HUES6 (cell line): ENCODE measurements around the gene SARNP.

Source experiments
- H3K27ac ChIP-seq: 2 replicates; pipeline ENCODE4 v1.7.0; 2013; ENCODE audit warnings: low read depth, mild to moderate bottlenecking, low read length, inconsistent platforms
- H3K27me3 ChIP-seq: 2 replicates; pipeline ENCODE4 v1.6.1; 2013; ENCODE audit warnings: low read length; ENCODE audit not compliant: control insufficient read depth, insufficient read depth
- H3K36me3 ChIP-seq: 2 replicates; pipeline ENCODE4 v1.6.1; 2013; ENCODE audit warnings: low read length; ENCODE audit not compliant: control insufficient read depth, insufficient read depth
- H3K4me1 ChIP-seq: 2 replicates; pipeline ENCODE4 v1.6.1; 2013; ENCODE audit warnings: low read length; ENCODE audit not compliant: control insufficient read depth, insufficient read depth
- H3K4me3 ChIP-seq: 2 replicates; pipeline ENCODE4 v1.5.1; 2013; ENCODE audit warnings: low read depth, low read length
- H3K9ac ChIP-seq: one replicate; pipeline ENCODE4 v1.6.1; 2013; ENCODE audit warnings: mild to moderate bottlenecking, low read length
- H3K9me3 ChIP-seq: 2 replicates; pipeline ENCODE4 v1.6.1; 2013; ENCODE audit warnings: low read depth, low read length; ENCODE audit not compliant: control insufficient read depth, insufficient read depth

Gene SARNP

GRCh38 chr12:55722948-55723347 is 94.6 kb downstream of the SARNP start:
- H3K4me3 ChIP-seq = no peak overlapping the region
- peaks cover 50% of the 10 kb centered on the region for H3K36me3 ChIP-seq
- no peaks in the 10 kb centered on the region for H3K27me3 ChIP-seq
- H3K27ac ChIP-seq = no peak overlapping the region
- H3K9me3 ChIP-seq = no peaks in the 10 kb centered on the region
- peaks cover 16% of the 10 kb centered on the region for H3K4me1 ChIP-seq
- no peak overlapping the region for H3K9ac ChIP-seq

GRCh38 chr12:55721601-55722213 is 95.8 kb downstream of the SARNP start:
- H3K27ac ChIP-seq = no peak overlapping the region

GRCh38 chr12:55720894-55721444 is 96.6 kb downstream of the SARNP start:
- Histone ChIP-seq H3K4me3 (no peak overlapping the region), H3K4me1 (peaks cover 19% of the 10 kb centered on the region), H3K36me3 (peaks cover 37% of the 10 kb centered on the region), H3K27me3 (no peaks in the 10 kb centered on the region), H3K9me3 (no peaks in the 10 kb centered on the region), H3K9ac (no peak overlapping the region), H3K27ac (no peak overlapping the region)

More at GRCh38 chr12:55721601-55722213, 95.8 kb downstream of the SARNP start:
- H3K4me1 ChIP-seq = peaks cover 19% of the 10 kb centered on the region
- H3K9ac ChIP-seq = no peak overlapping the region
- H3K9me3 ChIP-seq = no peaks in the 10 kb centered on the region
- H3K4me3 ChIP-seq = no peak overlapping the region
- H3K27me3 ChIP-seq = no peaks in the 10 kb centered on the region
- H3K36me3 ChIP-seq = peaks cover 44% of the 10 kb centered on the region

GRCh38 chr12:55720071-55720564 is 97.4 kb downstream of the SARNP start, which contains the start of gene RDH5:
RDH5 (plus strand) TSS chr12:55720393; CDS start chr12:55721185, 792 bp downstream.
- Histone ChIP-seq H3K9ac (no peak within 1 kb of the TSS), H3K9me3 (no peaks in the 10 kb centered on the region), H3K27me3 (no peaks in the 10 kb centered on the region), H3K36me3 (peaks cover 29% of the 10 kb centered on the region), H3K4me1 (peaks cover 24% of the 10 kb centered on the region), H3K27ac (no peak within 1 kb of the TSS), H3K4me3 (no peak within 1 kb of the TSS)

GRCh38 chr12:55719371-55719770 is 98.2 kb downstream of the SARNP start:
- H3K4me1 ChIP-seq = peaks cover 24% of the 10 kb centered on the region
- H3K27me3 ChIP-seq = no peaks in the 10 kb centered on the region
- no peak overlapping the region for H3K9ac ChIP-seq
- peaks cover 23% of the 10 kb centered on the region for H3K36me3 ChIP-seq
- H3K27ac ChIP-seq = no peak overlapping the region
- H3K4me3 ChIP-seq = no peak overlapping the region
- no peaks in the 10 kb centered on the region for H3K9me3 ChIP-seq

- Histone ChIP-seq H3K4me3 (peak overlapping the region; percentile 37; the same call in 1 of the 2 replicates), H3K36me3 (peaks cover 16% of the 10 kb centered on the region), H3K27ac (no peak overlapping the region), H3K27me3 (no peaks in the 10 kb centered on the region), H3K9me3 (no peaks in the 10 kb centered on the region), H3K9ac (peak overlapping the region; percentile 1), H3K4me1 (peaks cover 24% of the 10 kb centered on the region)
Observed at GRCh38 chr12:55718624-55719275, 98.8 kb downstream of the SARNP start.

- peaks cover 24% of the 10 kb centered on the region for H3K4me1 ChIP-seq
- peak overlapping the region; percentile 45 for H3K9ac ChIP-seq
- no peak overlapping the region for H3K27ac ChIP-seq
- peak overlapping the region; percentile 91; the same call in 1 of the 2 replicates for H3K4me3 ChIP-seq
- H3K9me3 ChIP-seq = no peaks in the 10 kb centered on the region
- peaks cover 2% of the 10 kb centered on the region; the same call in 1 of the 2 replicates for H3K27me3 ChIP-seq
- H3K36me3 ChIP-seq = 0 out of 2 replicates have a peak, but pooled peaks cover 10% of the 10 kb centered on the region
Observed at GRCh38 chr12:55718015-55718414, 99.5 kb downstream of the SARNP start.

- Histone ChIP-seq H3K27me3 (peaks cover 9% of the 10 kb centered on the region), H3K27ac (no peak overlapping the region), H3K4me3 (peak overlapping the region; percentile 91), H3K36me3 (0 out of 2 replicates have a peak, but pooled peaks cover 8% of the 10 kb centered on the region), H3K9me3 (no peaks in the 10 kb centered on the region), H3K9ac (peak overlapping the region; percentile 73), H3K4me1 (peaks cover 24% of the 10 kb centered on the region)
Observed at GRCh38 chr12:55717011-55718007, 100.2 kb downstream of the SARNP start.

- H3K9ac ChIP-seq = peak overlapping the region; percentile 73
- no peak overlapping the region for H3K27ac ChIP-seq
Observed at GRCh38 chr12:55716582-55716957, 101.0 kb downstream of the SARNP start.

GRCh38 chr12:55715833-55716581 is 101.5 kb downstream of the SARNP start, which contains the start of gene BLOC1S1:
BLOC1S1 (plus strand) TSS chr12:55716046; CDS start chr12:55716052, 6 bp downstream.
- Histone ChIP-seq H3K27ac (peak within 1 kb of the TSS; percentile 42; the same call in 1 of the 2 replicates), H3K9ac (peak within 1 kb of the TSS; percentile 83), H3K27me3 (peaks cover 16% of the 10 kb centered on the region), H3K4me1 (peaks cover 24% of the 10 kb centered on the region), H3K9me3 (no peaks in the 10 kb centered on the region), H3K36me3 (0 out of 2 replicates have a peak, but pooled peaks cover 8% of the 10 kb centered on the region), H3K4me3 (peak within 1 kb of the TSS; percentile 91)

More at GRCh38 chr12:55716582-55716957, 101.0 kb downstream of the SARNP start:
- Histone ChIP-seq H3K9me3 (no peaks in the 10 kb centered on the region), H3K4me1 (peaks cover 24% of the 10 kb centered on the region), H3K4me3 (peak overlapping the region; percentile 91), H3K27me3 (peaks cover 16% of the 10 kb centered on the region), H3K36me3 (0 out of 2 replicates have a peak, but pooled peaks cover 8% of the 10 kb centered on the region)
